ENCODE data around the gene PCMTD2.
A peak's percentile ranks its signal among the peaks of the same experiment; 100 is the strongest.

PCMTD2 gene

DNA sequence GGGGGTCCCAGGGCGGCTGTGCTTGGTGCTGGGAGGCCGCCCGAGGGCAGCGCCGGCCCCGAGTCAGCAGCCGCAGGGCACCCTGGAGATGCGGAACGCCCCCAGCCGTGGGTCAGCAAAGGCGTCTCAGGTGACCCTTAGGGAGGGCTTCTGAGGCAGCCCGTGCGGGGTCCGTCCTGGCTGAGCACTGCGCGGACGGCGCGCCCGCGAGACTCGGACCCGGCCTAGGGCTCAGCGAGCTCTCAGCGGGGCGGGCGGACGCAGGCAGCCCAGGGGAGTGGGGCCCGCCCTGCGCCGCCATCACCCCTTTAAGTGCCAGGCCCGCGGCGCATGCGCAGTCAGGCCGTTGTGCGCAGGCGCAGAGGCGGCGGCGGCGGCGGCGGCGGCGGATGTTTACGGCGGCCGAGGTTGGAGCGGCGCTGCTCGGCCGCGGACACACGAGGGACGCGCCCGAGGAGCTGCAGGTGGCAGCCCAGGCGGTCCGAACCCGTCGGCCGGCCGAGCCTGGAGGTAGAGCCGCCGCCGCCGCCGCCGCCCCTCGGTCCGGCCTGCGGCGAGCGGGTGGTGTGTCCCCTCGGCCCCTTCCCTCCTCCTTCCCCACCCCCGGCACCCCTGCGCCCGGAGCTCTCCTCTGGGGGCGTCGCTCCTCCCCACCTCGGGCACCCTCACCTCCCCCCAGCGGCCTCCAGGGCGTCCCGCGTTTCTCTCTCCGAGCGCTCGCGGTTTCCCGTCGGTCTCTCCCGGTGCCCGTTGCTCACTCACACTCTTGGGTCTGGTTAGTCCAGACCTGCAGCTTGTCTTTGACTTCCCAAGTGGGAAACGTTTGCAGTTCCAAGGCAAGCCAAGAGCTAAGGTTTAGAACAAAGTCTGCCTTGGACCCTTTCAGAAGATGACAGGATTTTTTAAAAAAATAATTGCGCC is at the start of gene PCMTD2:
PCMTD2 (plus strand) TSS at position 388 of the 921 bp plus-strand sequence. CDS start 4,218 bp downstream, outside the sequence.
- H3K4me1 ChIP-seq (ENCODE audit: control insufficient read depth, low read length): peaks cover 20% of the 10 kb centered on the region
- H3F3A ChIP-seq (ENCODE audit: control insufficient read depth, insufficient read depth): no peaks in the 10 kb centered on the region
- no peak for TF ChIP-seq EZH2phosphoT487 (IDR thresholded peaks at IDR 0.05; ENCODE audit: borderline replicate concordance, low read length)
- no peak for TF ChIP-seq CTCF (IDR thresholded peaks at IDR 0.05; ENCODE audit: low read depth, low read length, poor library complexity, severe bottlenecking)
- H3K79me2 ChIP-seq (ENCODE audit: control insufficient read depth, low read length): peaks cover 49% of the 10 kb centered on the region
- H3K36me3 ChIP-seq (ENCODE audit: control insufficient read depth, low read length): peaks cover 11% of the 10 kb centered on the region
- peak within 1 kb of the TSS; percentile 98 for H3K4me3 ChIP-seq (ENCODE audit: low read length)
- peak within 1 kb of the TSS; percentile 97 for H3K4me2 ChIP-seq (ENCODE audit: low read length)
- H4K20me1 ChIP-seq (ENCODE audit: control insufficient read depth, insufficient read depth, low read depth, low read length): no peaks in the 10 kb centered on the region
- H3K9me2 ChIP-seq (replicated peaks; ENCODE audit: control insufficient read depth, low read length): no peaks in the 10 kb centered on the region
- H3K27me3 ChIP-seq (ENCODE audit: control insufficient read depth, low read length): peaks cover 7% of the 10 kb centered on the region; the same call in 1 of the 2 replicates
- peak within 1 kb of the TSS; percentile 57 for H3K27ac ChIP-seq (ENCODE audit: low read depth, low read length)
- no peaks in the 10 kb centered on the region for H3K9me3 ChIP-seq (ENCODE audit: control insufficient read depth, insufficient read depth, low read length)

GRCh38 chr20:64206614-64207013 is 48.9 kb upstream of the PCMTD2 start:
- Histone ChIP-seq H3K27ac (ENCODE audit: low read depth, low read length) (no peak overlapping the region), H3K79me2 (ENCODE audit: control insufficient read depth, low read length) (no peaks in the 10 kb centered on the region), H3K4me1 (ENCODE audit: control insufficient read depth, low read length) (peaks cover 15% of the 10 kb centered on the region), H3K9me3 (ENCODE audit: control insufficient read depth, insufficient read depth, low read length) (peaks cover 4% of the 10 kb centered on the region; the same call in 1 of the 2 replicates), H3K4me2 (ENCODE audit: low read length) (no peak overlapping the region), H3F3A (ENCODE audit: control insufficient read depth, insufficient read depth) (no peaks in the 10 kb centered on the region), H3K4me3 (ENCODE audit: low read length) (no peak overlapping the region), H3K36me3 (ENCODE audit: control insufficient read depth, low read length) (no peaks in the 10 kb centered on the region), H3K9me2 (replicated peaks; ENCODE audit: control insufficient read depth, low read length) (no peaks in the 10 kb centered on the region), H4K20me1 (ENCODE audit: control insufficient read depth, insufficient read depth, low read depth, low read length) (no peaks in the 10 kb centered on the region), H3K27me3 (ENCODE audit: control insufficient read depth, low read length) (peaks cover 14% of the 10 kb centered on the region)
- no peak for TF ChIP-seq EZH2phosphoT487 (IDR thresholded peaks at IDR 0.05; ENCODE audit: borderline replicate concordance, low read length)
- TF ChIP-seq CTCF (IDR thresholded peaks at IDR 0.05; ENCODE audit: low read depth, low read length, poor library complexity, severe bottlenecking): no peak

GRCh38 chr20:64207641-64208590 is 47.6 kb upstream of the PCMTD2 start:
- no peaks in the 10 kb centered on the region for H3K36me3 ChIP-seq (ENCODE audit: control insufficient read depth, low read length)
- peaks cover 1% of the 10 kb centered on the region for H3K27me3 ChIP-seq (ENCODE audit: control insufficient read depth, low read length)
- H3K4me2 ChIP-seq (ENCODE audit: low read length): peak overlapping the region; percentile 64
- no peaks in the 10 kb centered on the region for H3K79me2 ChIP-seq (ENCODE audit: control insufficient read depth, low read length)
- peaks cover 15% of the 10 kb centered on the region for H3K4me1 ChIP-seq (ENCODE audit: control insufficient read depth, low read length)
- H3K9me2 ChIP-seq (replicated peaks; ENCODE audit: control insufficient read depth, low read length): no peaks in the 10 kb centered on the region
- no peak for TF ChIP-seq EZH2phosphoT487 (IDR thresholded peaks at IDR 0.05; ENCODE audit: borderline replicate concordance, low read length)
- no peak for TF ChIP-seq CTCF (IDR thresholded peaks at IDR 0.05; ENCODE audit: low read depth, low read length, poor library complexity, severe bottlenecking)
- no peaks in the 10 kb centered on the region for H4K20me1 ChIP-seq (ENCODE audit: control insufficient read depth, insufficient read depth, low read depth, low read length)
- H3F3A ChIP-seq (ENCODE audit: control insufficient read depth, insufficient read depth): no peaks in the 10 kb centered on the region
- H3K27ac ChIP-seq (ENCODE audit: low read depth, low read length): no peak overlapping the region
- peak overlapping the region; percentile 71 for H3K4me3 ChIP-seq (ENCODE audit: low read length)
- H3K9me3 ChIP-seq (ENCODE audit: control insufficient read depth, insufficient read depth, low read length): peaks cover 4% of the 10 kb centered on the region; the same call in 1 of the 2 replicates

Data from DOHH2 (cell line).